GM19438 (cell line): ENCODE measurements around the gene BEND5.

Source experiments
- ATAC-seq: cut with Tn5 transposase; IDR thresholded peaks from one replicate; pipeline ENCODE4 v1.9.1; 2021; ENCODE audit warnings: low read depth; ENCODE audit not compliant: unreplicated experiment

The BEND5 gene

GRCh38 chr1:48726557-48727215 is 50.0 kb downstream of the BEND5 start:
- no peak for ATAC-seq

GRCh38 chr1:48726139-48726538 is 50.6 kb downstream of the BEND5 start:
- ATAC-seq: no peak

- ATAC-seq: no peak
These were observed 51.2 kb downstream of the BEND5 start for GRCh38 chr1:48725341-48726046.

GRCh38 chr1:48720929-48721328 is 55.8 kb downstream of the BEND5 start:
- no peak for ATAC-seq

GRCh38 chr1:48718705-48719104 is 58.0 kb downstream of the BEND5 start:
- no peak for ATAC-seq

GRCh38 chr1:48718116-48718630 is 58.5 kb downstream of the BEND5 start:
- no peak for ATAC-seq

- no peak for ATAC-seq
These were observed 59.6 kb downstream of the BEND5 start for GRCh38 chr1:48717082-48717481.

- no peak for ATAC-seq
These were observed 60.8 kb downstream of the BEND5 start for GRCh38 chr1:48715921-48716320.

GRCh38 chr1:48710915-48711314 is 65.8 kb downstream of the BEND5 start:
- no peak for ATAC-seq

GRCh38 chr1:48710318-48710717 is 66.4 kb downstream of the BEND5 start:
- ATAC-seq: no peak

- ATAC-seq: no peak
These were observed 72.0 kb downstream of the BEND5 start for GRCh38 chr1:48704736-48705135.

GRCh38 chr1:48701445-48701844 is 75.2 kb downstream of the BEND5 start:
- no peak for ATAC-seq

GRCh38 chr1:48697066-48697707 is 79.5 kb downstream of the BEND5 start:
- ATAC-seq: peak; percentile 58

GRCh38 chr1:48695161-48695560 is 81.5 kb downstream of the BEND5 start:
- no peak for ATAC-seq

GRCh38 chr1:48693674-48694320 is 82.9 kb downstream of the BEND5 start:
- no peak for ATAC-seq

- ATAC-seq: no peak
These were observed 83.5 kb downstream of the BEND5 start for GRCh38 chr1:48693180-48693579.

- no peak for ATAC-seq
These were observed 84.5 kb downstream of the BEND5 start for GRCh38 chr1:48692235-48692634.

GRCh38 chr1:48691429-48692001 is 85.2 kb downstream of the BEND5 start:
- ATAC-seq: no peak

GRCh38 chr1:48688102-48688760 is 88.5 kb downstream of the BEND5 start:
- ATAC-seq: peak; percentile 86
